ENCODE measurements around the gene NTSR2. TPM values are rescaled to one million over a fixed set of nuclear protein-coding genes. Genes with fewer than 3 reads are reported as not detected.

The NTSR2 gene
- total and polyA plus RNA-seq, 4 donors = not detected

GRCh38 chr2:11695576-11695975 lies 25.6 kb upstream of the NTSR2 start:
- TF ChIP-seq SP1 (IDR thresholded peaks at IDR 0.05) = no peak
- no peak for TF ChIP-seq FOXA2 (IDR thresholded peaks at IDR 0.05)
- TF ChIP-seq TAF1 (conservative IDR thresholded peaks at IDR 0.05) = no peak
- no peak for TF ChIP-seq JUND (IDR thresholded peaks at IDR 0.05)
- TF ChIP-seq FOXA1 (IDR thresholded peaks at IDR 0.05) = no peak
- TF ChIP-seq ZBTB33 (IDR thresholded peaks at IDR 0.05) = no peak
- TF ChIP-seq RXRA (IDR thresholded peaks at IDR 0.05) = no peak
- TF ChIP-seq HNF4A (conservative IDR thresholded peaks at IDR 0.05) = no peak
- no peak for TF ChIP-seq EGR1 (IDR thresholded peaks at IDR 0.05; ENCODE audit: low read depth in 2 of 2)
- TF ChIP-seq HNF4G (IDR thresholded peaks at IDR 0.05) = no peak
- no peak for TF ChIP-seq ATF3 (IDR thresholded peaks at IDR 0.05)
- TF ChIP-seq GABPA (IDR thresholded peaks at IDR 0.05 in 1 of 2, conservative IDR thresholded peaks at IDR 0.05 in 1 of 2) = no peak
- TF ChIP-seq CTCF (IDR thresholded peaks at IDR 0.05; ENCODE audit: low read depth, low read length, missing input control) = no peak
- no peak for TF ChIP-seq MAX (IDR thresholded peaks at IDR 0.05)
- no peak for TF ChIP-seq RAD21 (IDR thresholded peaks at IDR 0.05)
- no peak for TF ChIP-seq YY1 (IDR thresholded peaks at IDR 0.05)
- no peak for TF ChIP-seq REST (IDR thresholded peaks at IDR 0.05)
- no peak for TF ChIP-seq NR2F2 (IDR thresholded peaks at IDR 0.05)
- Histone ChIP-seq H3K27ac (ENCODE audit: low read depth in 1 of 2, low read length in 2 of 2) (no peak overlapping the region), H3K36me3 (ENCODE audit: control insufficient read depth in 4 of 4, insufficient read depth in 3 of 4, low read depth in 1 of 4, low read length in 3 of 4) (no peaks in the 10 kb centered on the region), H3K27me3 (ENCODE audit: control insufficient read depth in 4 of 4, insufficient read depth in 4 of 4, low read length in 3 of 4) (no peaks in the 10 kb centered on the region), H3K4me3 (ENCODE audit: low read depth in 1 of 3, low read length in 3 of 3) (no peak overlapping the region), H3K9ac (ENCODE audit: low read depth in 1 of 2, low read length in 2 of 2) (no peak overlapping the region), H3K9me3 (ENCODE audit: control insufficient read depth in 4 of 4, low read length in 3 of 4) (no peaks in the 10 kb centered on the region), H3K4me1 (ENCODE audit: control insufficient read depth in 4 of 4, insufficient read depth in 4 of 4, low read length in 3 of 4) (peaks cover 0 to 15% (median 5%) of the 10 kb centered on the region in 4 donors)
- DNase-seq (ENCODE audit: low spot score) = no peak
- WGBS = 92% methylated on average over 2 of the region's 2 CpGs
